Measurements from ENCODE around the gene RAMP3. TPM values are rescaled to one million over a fixed set of nuclear protein-coding genes. Genes with fewer than 3 reads are reported as not detected.

The RAMP3 gene
- total and polyA plus RNA-seq, 9 of the 15 experiments (the other 6 are each of a cell fraction or from before 2014, with no cell fraction given), result not detected

GRCh38 chr7:45165857-45166256 is 8.3 kb downstream of the RAMP3 start:
- BruUV-seq (replicated peaks), result no TSS peak
- no peak overlapping the region for H3K4me2 ChIP-seq (ENCODE audit: insufficient read depth, low read length)
- 0% methylated on average over 3 of the region's 3 CpGs for WGBS (ENCODE audit: insufficient coverage, low coverage, missing lambda C conversion rate)
- FAIRE-seq, result no peak
- POLR2A ChIA-PET, result no interaction called here
- no peak overlapping the region for H2AFZ ChIP-seq (ENCODE audit: low read depth, low read length)
- no peaks in the 10 kb centered on the region for H3K9me3 ChIP-seq (replicated peaks; ENCODE audit: control insufficient read depth, insufficient read depth, low read depth, low read length)
- CTCF ChIA-PET (ENCODE audit: low intra/inter-chr PET ratio), result no interaction called here
- no peak for DNase-seq (ENCODE audit: extremely low read depth in 1 of 4, low spot score in 3 of 4)
- no peak for ATAC-seq
- no peak overlapping the region for H3K4me3 ChIP-seq
- no peak overlapping the region for H3K9ac ChIP-seq (ENCODE audit: insufficient read depth in 1 of 2, low read depth in 2 of 2, low read length in 2 of 2)
- no peaks in the 10 kb centered on the region for H3K9me1 ChIP-seq (ENCODE audit: control insufficient read depth, insufficient read depth, low read length)
- in situ Hi-C loops (cut with MboI) (loop anchor here (25.0 kb wide), 1 partner anchor 696 kb away; the partner anchor contains the start of gene CCDC201), intact Hi-C loops (cut with micrococcal nuclease) (no loop called here)
- H4K20me1 ChIP-seq (replicated peaks; ENCODE audit: control insufficient read depth, insufficient read depth, low read length), result no peaks in the 10 kb centered on the region
- TF ChIP-seq GATAD2A (IDR thresholded peaks at IDR 0.05) (no peak), SAP30 (IDR thresholded peaks at IDR 0.05; ENCODE audit: borderline replicate concordance, insufficient read depth, low read depth, low read length, poor library complexity, severe bottlenecking) (no peak), KLF16 (IDR thresholded peaks at IDR 0.05) (no peak)
- no peak overlapping the region for H3K27ac ChIP-seq (ENCODE audit: extremely low read depth, low read depth, low read length)
- H3K27me3 ChIP-seq (ENCODE audit: control insufficient read depth in 2 of 2, insufficient read depth in 2 of 2, low read length in 2 of 2), result peaks cover 4 to 35% of the 10 kb centered on the region in 2 experiments; a peak in 4 of 5 replicates
- no peaks in the 10 kb centered on the region for H3K4me1 ChIP-seq (replicated peaks in 1 of 2; ENCODE audit: control insufficient read depth in 2 of 2, insufficient read depth in 2 of 2, low read length in 2 of 2)
- H3K36me3 ChIP-seq (ENCODE audit: control insufficient read depth, insufficient read depth, low read length), result no peaks in the 10 kb centered on the region
- no peaks in the 10 kb centered on the region for H3K79me2 ChIP-seq (ENCODE audit: control insufficient read depth, insufficient read depth, low read length)

GRCh38 chr7:45171946-45172345 is 14.4 kb downstream of the RAMP3 start:
- peaks cover 4 to 26% of the 10 kb centered on the region in 2 experiments; a peak in 3 of 5 replicates for H3K27me3 ChIP-seq (ENCODE audit: control insufficient read depth in 2 of 2, insufficient read depth in 2 of 2, low read length in 2 of 2)
- in situ Hi-C loops (cut with MboI), result loop anchor here (25.0 kb wide), 1 partner anchor 690 kb away; the partner anchor contains the start of gene CCDC201
- H3K36me3 ChIP-seq (ENCODE audit: control insufficient read depth, insufficient read depth, low read length), result no peaks in the 10 kb centered on the region
- no peak for ATAC-seq
- ChIA-PET CTCF (ENCODE audit: low intra/inter-chr PET ratio) (no interaction called here), POLR2A (interaction anchor here (1.0 to 1.1 kb wide), 2 partner anchors 12 to 324 kb away, joined by 3 read pairs; no protein-coding TSS in a partner anchor)
- no peak for FAIRE-seq
- no peak overlapping the region for H3K4me3 ChIP-seq
- no peak for DNase-seq (ENCODE audit: extremely low read depth in 1 of 4, low spot score in 3 of 4)
- no TSS peak for BruUV-seq (replicated peaks)
- H3K9me3 ChIP-seq (replicated peaks; ENCODE audit: control insufficient read depth, insufficient read depth, low read depth, low read length), result no peaks in the 10 kb centered on the region
- no peaks in the 10 kb centered on the region for H3K9me1 ChIP-seq (ENCODE audit: control insufficient read depth, insufficient read depth, low read length)
- no peak overlapping the region for H3K4me2 ChIP-seq (ENCODE audit: insufficient read depth, low read length)
- no peak overlapping the region for H2AFZ ChIP-seq (ENCODE audit: low read depth, low read length)
- intact Hi-C loops (cut with micrococcal nuclease), result no loop called here
- no peaks in the 10 kb centered on the region for H3K4me1 ChIP-seq (replicated peaks in 1 of 2; ENCODE audit: control insufficient read depth in 2 of 2, insufficient read depth in 2 of 2, low read length in 2 of 2)
- H3K27ac ChIP-seq (ENCODE audit: extremely low read depth, low read depth, low read length), result no peak overlapping the region
- 0% methylated on average over 1 of the region's 1 CpG for WGBS (ENCODE audit: insufficient coverage, low coverage, missing lambda C conversion rate)
- H3K9ac ChIP-seq (ENCODE audit: insufficient read depth in 1 of 2, low read depth in 2 of 2, low read length in 2 of 2), result no peak overlapping the region; a peak in 1 of 4 replicates
- no peaks in the 10 kb centered on the region for H4K20me1 ChIP-seq (replicated peaks; ENCODE audit: control insufficient read depth, insufficient read depth, low read length)
- H3K79me2 ChIP-seq (ENCODE audit: control insufficient read depth, insufficient read depth, low read length), result no peaks in the 10 kb centered on the region
- no peak for TF ChIP-seq BHLHE40 (IDR thresholded peaks at IDR 0.05; ENCODE audit: low read length)
- TF ChIP-seq, protein P1, sequence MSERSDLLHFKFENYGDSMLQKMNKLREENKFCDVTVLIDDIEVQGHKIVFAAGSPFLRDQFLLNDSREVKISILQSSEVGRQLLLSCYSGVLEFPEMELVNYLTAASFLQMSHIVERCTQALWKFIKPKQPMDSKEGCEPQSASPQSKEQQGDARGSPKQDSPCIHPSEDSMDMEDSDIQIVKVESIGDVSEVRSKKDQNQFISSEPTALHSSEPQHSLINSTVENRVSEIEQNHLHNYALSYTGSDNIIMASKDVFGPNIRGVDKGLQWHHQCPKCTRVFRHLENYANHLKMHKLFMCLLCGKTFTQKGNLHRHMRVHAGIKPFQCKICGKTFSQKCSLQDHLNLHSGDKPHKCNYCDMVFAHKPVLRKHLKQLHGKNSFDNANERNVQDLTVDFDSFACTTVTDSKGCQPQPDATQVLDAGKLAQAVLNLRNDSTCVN (CRISPR knock-in tag; IDR thresholded peaks at IDR 0.05), result no peak
- TF ChIP-seq DIDO1 (tag; IDR thresholded peaks at IDR 0.05; ENCODE audit: low read depth), result no peak
- TF ChIP-seq HMG20B (CRISPR knock-in tag; IDR thresholded peaks at IDR 0.05), result no peak
- TF ChIP-seq SRF (CRISPR knock-in tag; IDR thresholded peaks at IDR 0.05), result no peak
- no peak for TF ChIP-seq ZNF655 (CRISPR knock-in tag; IDR thresholded peaks at IDR 0.05)
- TF ChIP-seq TAF7 (tag; IDR thresholded peaks at IDR 0.05), result no peak
- no peak for TF ChIP-seq FOSL1 (tag; conservative IDR thresholded peaks at IDR 0.05)
- TF ChIP-seq, protein P2, sequence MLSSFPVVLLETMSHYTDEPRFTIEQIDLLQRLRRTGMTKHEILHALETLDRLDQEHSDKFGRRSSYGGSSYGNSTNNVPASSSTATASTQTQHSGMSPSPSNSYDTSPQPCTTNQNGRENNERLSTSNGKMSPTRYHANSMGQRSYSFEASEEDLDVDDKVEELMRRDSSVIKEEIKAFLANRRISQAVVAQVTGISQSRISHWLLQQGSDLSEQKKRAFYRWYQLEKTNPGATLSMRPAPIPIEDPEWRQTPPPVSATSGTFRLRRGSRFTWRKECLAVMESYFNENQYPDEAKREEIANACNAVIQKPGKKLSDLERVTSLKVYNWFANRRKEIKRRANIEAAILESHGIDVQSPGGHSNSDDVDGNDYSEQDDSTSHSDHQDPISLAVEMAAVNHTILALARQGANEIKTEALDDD (IDR thresholded peaks at IDR 0.05), result no peak
- TF ChIP-seq RBM17 (IDR thresholded peaks at IDR 0.05; ENCODE audit: borderline replicate concordance, low read depth, low read length), result no peak
